Bronchial epithelial cell (primary cell): ENCODE measurements around the gene DHX32. TPM values are rescaled to one million over a fixed set of nuclear protein-coding genes. Genes with fewer than 3 reads are reported as not detected.

ENCODE experiments used
- DNase-seq: peaks from one replicate; pipeline ENCODE4 v3.0.0-alpha.2; 2010; ENCODE audit warnings: low read depth
- FAIRE-seq: peaks from 2 replicates; lab custom pipeline; 2011; peaks lifted over from hg19 to GRCh38; lab: Jason Lieb, UNC
- H3K27me3 ChIP-seq: 2 replicates; pipeline ENCODE4 v1.5.1; 2011; ENCODE audit warnings: low read length; ENCODE audit not compliant: control insufficient read depth, insufficient read depth
- H3K36me3 ChIP-seq: 2 replicates; pipeline ENCODE4 v1.5.1; 2011; ENCODE audit warnings: low read length; ENCODE audit not compliant: control insufficient read depth, insufficient read depth
- H3K4me3 ChIP-seq: 2 replicates; pipeline ENCODE4 v1.5.1; 2011; ENCODE audit warnings: mild to moderate bottlenecking, low read depth, low read length, control low read depth
- CTCF ChIP-seq: IDR thresholded peaks from 2 replicates; pipeline ENCODE4 v1.5.1; 2011; ENCODE audit warnings: mild to moderate bottlenecking, moderate library complexity, low read length, control low read depth, inconsistent platforms; ENCODE audit not compliant: insufficient read depth, severe bottlenecking
- total RNA-seq: library from RNA; depleted of rRNA; stranded (reverse); fragments of >200 nt; gene quantifications from 2 replicates; pipeline ENCODE4 v1.2.1, GENCODE V29; 2014

The DHX32 gene
- total RNA-seq, 1 donor from 2014 or later = 37.6 TPM

- no peak for TF ChIP-seq CTCF
- FAIRE-seq (no peak), DNase-seq (no peak)
- H3K4me3 ChIP-seq = no peak overlapping the region
- no peaks in the 10 kb centered on the region for H3K27me3 ChIP-seq
- H3K36me3 ChIP-seq = peaks cover 16% of the 10 kb centered on the region
Measured at GRCh38 chr10:125843603-125844329, 37.3 kb downstream of the DHX32 start.

GRCh38 chr10:125840955-125841354 lies 40.1 kb downstream of the DHX32 start:
- FAIRE-seq = no peak
- H3K27me3 ChIP-seq = no peaks in the 10 kb centered on the region
- H3K36me3 ChIP-seq = peaks cover 15% of the 10 kb centered on the region
- TF ChIP-seq CTCF = no peak
- H3K4me3 ChIP-seq = no peak overlapping the region
- DNase-seq = peak; percentile 58

- no peaks in the 10 kb centered on the region for H3K27me3 ChIP-seq
- DNase-seq = no peak
- FAIRE-seq = no peak
- H3K36me3 ChIP-seq = peaks cover 15% of the 10 kb centered on the region
- TF ChIP-seq CTCF = no peak
- H3K4me3 ChIP-seq = no peak overlapping the region
Measured at GRCh38 chr10:125840406-125840805, 40.7 kb downstream of the DHX32 start.

GRCh38 chr10:125838802-125839575 lies 42.1 kb downstream of the DHX32 start:
- FAIRE-seq (no peak), DNase-seq (no peak)
- TF ChIP-seq CTCF = no peak

GRCh38 chr10:125836746-125837145 lies 44.3 kb downstream of the DHX32 start:
- Histone ChIP-seq H3K36me3 (peaks cover 24% of the 10 kb centered on the region), H3K27me3 (no peaks in the 10 kb centered on the region), H3K4me3 (no peak overlapping the region)
- TF ChIP-seq CTCF = no peak
- DNase-seq = no peak
- no peak for FAIRE-seq

More at GRCh38 chr10:125838802-125839575, 42.1 kb downstream of the DHX32 start:
- Histone ChIP-seq H3K27me3 (no peaks in the 10 kb centered on the region), H3K4me3 (no peak overlapping the region), H3K36me3 (peaks cover 16% of the 10 kb centered on the region)
